ENCODE measurements around the gene CAPN7. TPM values are rescaled to one million over a fixed set of nuclear protein-coding genes. Genes with fewer than 3 reads are reported as not detected.
A peak's percentile ranks its signal among the peaks of the same experiment; 100 is the strongest.
"Not testable (repeated sequence)": the region's sequence is repeated elsewhere in the genome, so short reads cannot be mapped to it uniquely, and the experiment has no call there.

Gene CAPN7
- 10 to 100 TPM; 11.2 to 11.9 TPM for polyA plus RNA-seq

DNA sequence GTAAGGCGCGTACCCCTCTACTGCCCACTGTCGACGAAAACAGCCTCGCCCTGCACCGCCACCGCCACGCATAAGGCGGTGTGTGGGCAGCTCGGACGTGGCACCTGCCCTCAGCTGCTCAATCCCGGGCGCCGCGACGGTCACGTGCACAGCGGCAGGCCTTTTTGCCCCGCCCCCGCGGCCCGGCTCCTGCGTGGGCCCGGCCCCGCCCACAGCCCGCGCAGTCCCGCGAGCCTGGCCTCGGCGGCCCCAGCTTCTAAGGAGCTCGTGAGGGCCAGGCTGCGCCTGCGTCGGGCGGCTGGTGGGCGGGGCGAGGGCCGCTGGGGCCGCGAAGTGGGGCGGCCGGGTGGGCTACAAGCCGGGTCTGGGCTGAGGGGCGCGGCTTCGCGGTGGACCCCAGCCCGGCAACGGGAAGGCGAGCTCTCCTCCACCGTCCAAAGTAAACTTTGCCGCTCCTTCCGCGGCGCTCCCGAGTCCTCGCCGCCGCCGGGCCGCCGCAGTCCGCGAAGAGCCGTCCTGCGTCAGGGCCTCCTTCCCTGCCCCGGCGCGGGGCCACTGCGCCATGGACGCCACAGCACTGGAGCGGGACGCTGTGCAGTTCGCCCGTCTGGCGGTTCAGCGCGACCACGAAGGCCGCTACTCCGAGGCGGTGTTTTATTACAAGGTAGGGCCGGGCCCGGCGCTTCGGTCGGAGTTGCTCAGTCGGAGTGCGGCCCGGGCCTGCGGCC, at the start of gene CAPN7:
CAPN7 (plus strand) TSS at position 313 of the 728 bp plus-strand sequence; CDS start at position 563, 250 bp downstream.
- no peaks in the 10 kb centered on the region for H3K27me3 ChIP-seq (ENCODE audit: control insufficient read depth in 1 of 2, insufficient read depth in 2 of 2, low read length in 2 of 2)
- H3K9me3 ChIP-seq (ENCODE audit: control insufficient read depth in 2 of 2, insufficient read depth in 1 of 2, low read depth in 1 of 2, low read length in 1 of 2), result no peaks in the 10 kb centered on the region
- H3K36me3 ChIP-seq (ENCODE audit: control insufficient read depth in 2 of 2, insufficient read depth in 2 of 2, low read length in 1 of 2), result no peaks in the 10 kb centered on the region
- peak within 1 kb of the TSS; percentile 97 for H3K27ac ChIP-seq (ENCODE audit: low read depth in 2 of 2, low read length in 1 of 2)
- 1% methylated on average over 69 to 92 of the region's 92 CpGs for WGBS, 2 donors
- H3K4me1 ChIP-seq (ENCODE audit: control insufficient read depth in 2 of 2, insufficient read depth in 2 of 2, low read length in 1 of 2), result no peaks in the 10 kb centered on the region
- H3K4me3 ChIP-seq (ENCODE audit: low read depth in 1 of 2, low read length in 2 of 2), result peak within 1 kb of the TSS; percentile 86 to 91

DNA sequence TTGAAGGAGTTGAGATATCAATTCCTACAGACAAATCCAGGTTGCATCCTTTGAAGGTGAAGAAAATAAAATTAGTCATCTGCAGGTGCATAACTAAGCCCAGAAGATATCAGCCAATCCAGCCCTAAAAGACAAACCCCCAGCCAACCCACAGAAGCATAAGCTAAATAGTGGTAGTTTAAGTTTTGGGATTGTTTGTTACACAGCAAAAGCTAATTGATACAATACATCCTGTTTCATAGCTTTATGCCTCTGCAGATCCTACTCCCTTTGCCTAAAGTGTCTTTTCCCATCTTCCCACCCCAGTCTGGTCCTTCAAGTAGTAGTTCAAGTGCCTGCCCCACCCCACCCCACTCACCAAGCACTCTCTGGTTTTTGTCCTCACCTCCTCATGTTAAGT, 48.6 kb upstream of the CAPN7 start:
- no peaks in the 10 kb centered on the region for H3K36me3 ChIP-seq (ENCODE audit: control insufficient read depth in 2 of 2, insufficient read depth in 2 of 2, low read length in 1 of 2)
- H3K27me3 ChIP-seq (ENCODE audit: control insufficient read depth in 1 of 2, insufficient read depth in 2 of 2, low read length in 2 of 2), result no peaks in the 10 kb centered on the region
- H3K9me3 ChIP-seq (ENCODE audit: control insufficient read depth in 2 of 2, insufficient read depth in 1 of 2, low read depth in 1 of 2, low read length in 1 of 2), result no peaks in the 10 kb centered on the region
- H3K4me1 ChIP-seq (ENCODE audit: control insufficient read depth in 2 of 2, insufficient read depth in 2 of 2, low read length in 1 of 2), result no peaks in the 10 kb centered on the region
- no peak overlapping the region for H3K27ac ChIP-seq (ENCODE audit: low read depth in 2 of 2, low read length in 1 of 2)
- H3K4me3 ChIP-seq (ENCODE audit: low read depth in 1 of 2, low read length in 2 of 2), result no peak overlapping the region

DNA sequence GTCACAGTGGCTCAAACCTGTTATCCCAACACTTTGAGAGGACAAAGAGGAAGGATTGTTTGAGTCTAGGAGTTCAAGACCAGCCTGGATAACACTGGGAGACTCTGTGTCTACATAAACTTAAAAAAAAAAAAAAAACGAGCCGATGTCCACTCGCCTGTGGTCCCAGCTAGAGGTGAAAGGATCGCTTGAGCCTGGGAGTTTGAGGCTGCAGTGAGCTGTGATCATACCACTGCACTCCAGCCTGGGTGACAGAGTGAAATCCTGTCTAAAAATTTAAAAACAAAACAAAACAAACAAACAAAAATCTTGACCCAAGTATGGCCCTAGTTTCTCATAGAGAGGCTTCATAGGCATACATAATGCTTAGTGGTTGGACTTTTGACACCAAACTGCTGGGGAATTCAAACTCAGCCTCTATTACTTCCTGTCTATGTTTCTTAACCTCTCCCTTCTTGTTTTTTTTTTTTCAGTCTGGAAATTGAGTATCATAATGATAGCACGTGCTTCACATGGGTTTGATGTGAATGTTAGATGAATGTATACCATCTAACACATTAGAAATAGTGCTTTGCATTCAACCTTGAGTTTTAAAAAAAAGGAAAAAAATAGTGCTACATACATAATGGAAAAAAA, 46.4 kb upstream of the CAPN7 start:
- Histone ChIP-seq H3K4me1 (ENCODE audit: control insufficient read depth in 2 of 2, insufficient read depth in 2 of 2, low read length in 1 of 2) (no peaks in the 10 kb centered on the region), H3K4me3 (ENCODE audit: low read depth in 1 of 2, low read length in 2 of 2) (no peak overlapping the region), H3K36me3 (ENCODE audit: control insufficient read depth in 2 of 2, insufficient read depth in 2 of 2, low read length in 1 of 2) (no peaks in the 10 kb centered on the region), H3K27me3 (ENCODE audit: control insufficient read depth in 1 of 2, insufficient read depth in 2 of 2, low read length in 2 of 2) (no peaks in the 10 kb centered on the region), H3K27ac (ENCODE audit: low read depth in 2 of 2, low read length in 1 of 2) (no peak overlapping the region), H3K9me3 (ENCODE audit: control insufficient read depth in 2 of 2, insufficient read depth in 1 of 2, low read depth in 1 of 2, low read length in 1 of 2) (no peaks in the 10 kb centered on the region)
- WGBS, 2 donors, result 81 to 82% methylated on average over 5 of the region's 5 CpGs

DNA sequence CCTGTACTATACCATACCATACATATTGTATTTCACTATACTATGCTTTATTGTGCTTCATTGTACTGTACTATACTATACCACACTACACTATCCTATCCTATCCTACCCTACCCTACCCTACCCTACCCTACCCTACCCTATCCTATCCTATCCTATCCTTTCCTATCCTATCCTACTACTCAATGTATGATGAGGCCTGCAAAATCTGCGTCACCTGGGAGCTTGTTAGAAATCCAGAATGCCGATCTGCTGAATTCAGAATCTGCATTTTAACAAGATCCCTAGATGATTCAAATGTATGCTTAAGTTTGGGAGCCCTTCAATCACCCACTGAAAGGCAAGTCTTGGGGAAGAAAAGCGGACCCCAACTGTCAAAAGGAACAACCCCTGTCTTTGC, 45.4 kb upstream of the CAPN7 start:
- Histone ChIP-seq H3K27me3 (ENCODE audit: control insufficient read depth in 1 of 2, insufficient read depth in 2 of 2, low read length in 2 of 2) (no peaks in the 10 kb centered on the region), H3K4me1 (ENCODE audit: control insufficient read depth in 2 of 2, insufficient read depth in 2 of 2, low read length in 1 of 2) (no peaks in the 10 kb centered on the region), H3K27ac (ENCODE audit: low read depth in 2 of 2, low read length in 1 of 2) (no peak overlapping the region), H3K9me3 (ENCODE audit: control insufficient read depth in 2 of 2, insufficient read depth in 1 of 2, low read depth in 1 of 2, low read length in 1 of 2) (no peaks in the 10 kb centered on the region), H3K4me3 (ENCODE audit: low read depth in 1 of 2, low read length in 2 of 2) (no peak overlapping the region), H3K36me3 (ENCODE audit: control insufficient read depth in 2 of 2, insufficient read depth in 2 of 2, low read length in 1 of 2) (no peaks in the 10 kb centered on the region)
- WGBS, 2 donors, result 77 to 80% methylated on average over 3 of the region's 3 CpGs

DNA sequence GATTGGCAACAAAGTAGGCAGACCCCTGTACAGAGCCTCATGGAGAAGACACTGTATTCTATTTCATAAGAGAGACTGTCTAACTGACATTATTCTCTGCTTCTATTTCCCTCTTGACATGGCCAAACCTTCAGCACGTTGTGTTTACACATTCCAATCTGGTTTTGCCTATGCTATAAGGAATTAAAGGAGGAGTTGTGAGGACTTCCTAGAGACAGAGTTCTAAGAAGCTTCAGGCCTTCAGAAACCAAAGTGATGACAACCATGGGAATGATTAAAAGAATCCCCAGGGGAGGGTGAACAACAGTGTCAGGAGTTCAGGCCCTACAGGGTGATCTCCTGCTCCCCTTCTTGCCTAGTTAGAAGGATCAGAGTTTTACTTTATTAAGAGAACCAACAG, 44.9 kb upstream of the CAPN7 start:
- H3K27ac ChIP-seq (ENCODE audit: low read depth in 2 of 2, low read length in 1 of 2), result no peak overlapping the region
- H3K27me3 ChIP-seq (ENCODE audit: control insufficient read depth in 1 of 2, insufficient read depth in 2 of 2, low read length in 2 of 2), result no peaks in the 10 kb centered on the region
- no peaks in the 10 kb centered on the region for H3K9me3 ChIP-seq (ENCODE audit: control insufficient read depth in 2 of 2, insufficient read depth in 1 of 2, low read depth in 1 of 2, low read length in 1 of 2)
- WGBS, 2 donors, result 61 to 66% methylated on average over 1 of the region's 1 CpG
- no peaks in the 10 kb centered on the region for H3K36me3 ChIP-seq (ENCODE audit: control insufficient read depth in 2 of 2, insufficient read depth in 2 of 2, low read length in 1 of 2)
- no peak overlapping the region for H3K4me3 ChIP-seq (ENCODE audit: low read depth in 1 of 2, low read length in 2 of 2)
- H3K4me1 ChIP-seq (ENCODE audit: control insufficient read depth in 2 of 2, insufficient read depth in 2 of 2, low read length in 1 of 2), result no peaks in the 10 kb centered on the region

DNA sequence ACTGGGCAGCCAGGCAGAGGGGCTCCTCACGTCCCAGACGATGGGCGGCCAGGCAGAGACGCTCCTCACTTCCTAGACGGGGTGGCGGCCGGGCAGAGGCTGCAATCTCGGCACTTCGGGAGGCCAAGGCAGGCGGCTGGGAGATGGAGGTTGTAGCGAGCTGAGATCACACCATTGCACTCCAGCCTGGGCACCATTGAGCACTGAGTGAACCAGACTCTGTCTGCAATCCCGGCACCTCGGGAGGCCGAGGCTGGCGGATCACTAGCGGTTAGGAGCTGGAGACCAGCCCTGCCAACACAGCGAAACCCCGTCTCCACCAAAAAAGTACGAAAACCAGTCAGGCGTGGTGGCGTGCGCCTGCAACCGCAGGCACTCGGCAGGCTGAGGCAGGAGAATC, 42.4 kb upstream of the CAPN7 start:
- 90 to 94% methylated on average over 17 to 21 of the region's 24 CpGs for WGBS, 2 donors
- H3K36me3 ChIP-seq (ENCODE audit: control insufficient read depth in 2 of 2, insufficient read depth in 2 of 2, low read length in 1 of 2); H3K4me3 ChIP-seq (ENCODE audit: low read depth in 1 of 2, low read length in 2 of 2); H3K9me3 ChIP-seq (ENCODE audit: control insufficient read depth in 2 of 2, insufficient read depth in 1 of 2, low read depth in 1 of 2, low read length in 1 of 2); H3K27me3 ChIP-seq (ENCODE audit: control insufficient read depth in 1 of 2, insufficient read depth in 2 of 2, low read length in 2 of 2); H3K4me1 ChIP-seq (ENCODE audit: control insufficient read depth in 2 of 2, insufficient read depth in 2 of 2, low read length in 1 of 2); H3K27ac ChIP-seq (ENCODE audit: low read depth in 2 of 2, low read length in 1 of 2): not testable (repeated sequence)

DNA sequence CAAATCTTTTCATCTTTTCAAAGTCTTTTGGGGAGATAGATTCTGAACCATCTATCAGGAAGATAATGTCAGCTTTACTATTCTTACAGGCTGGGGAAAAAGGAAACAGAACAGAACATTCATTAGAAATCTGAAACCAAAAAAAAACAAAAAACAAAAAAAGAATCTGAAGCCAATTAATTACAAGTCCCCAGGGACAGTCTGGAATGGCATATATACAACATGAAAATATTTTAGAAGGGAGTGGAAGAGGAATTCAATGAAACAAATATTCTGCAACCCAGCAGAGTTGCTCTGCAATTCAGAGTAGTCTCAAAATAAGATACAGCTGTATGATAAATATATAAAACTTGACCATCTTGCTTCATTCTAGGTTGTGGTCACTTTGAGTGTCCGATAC, 41.7 kb upstream of the CAPN7 start:
- no peaks in the 10 kb centered on the region for H3K27me3 ChIP-seq (ENCODE audit: control insufficient read depth in 1 of 2, insufficient read depth in 2 of 2, low read length in 2 of 2)
- no peaks in the 10 kb centered on the region for H3K9me3 ChIP-seq (ENCODE audit: control insufficient read depth in 2 of 2, insufficient read depth in 1 of 2, low read depth in 1 of 2, low read length in 1 of 2)
- no peaks in the 10 kb centered on the region for H3K36me3 ChIP-seq (ENCODE audit: control insufficient read depth in 2 of 2, insufficient read depth in 2 of 2, low read length in 1 of 2)
- 83 to 87% methylated on average over 1 of the region's 1 CpG for WGBS, 2 donors
- no peak overlapping the region for H3K27ac ChIP-seq (ENCODE audit: low read depth in 2 of 2, low read length in 1 of 2)
- no peak overlapping the region for H3K4me3 ChIP-seq (ENCODE audit: low read depth in 1 of 2, low read length in 2 of 2)
- no peaks in the 10 kb centered on the region for H3K4me1 ChIP-seq (ENCODE audit: control insufficient read depth in 2 of 2, insufficient read depth in 2 of 2, low read length in 1 of 2)

DNA sequence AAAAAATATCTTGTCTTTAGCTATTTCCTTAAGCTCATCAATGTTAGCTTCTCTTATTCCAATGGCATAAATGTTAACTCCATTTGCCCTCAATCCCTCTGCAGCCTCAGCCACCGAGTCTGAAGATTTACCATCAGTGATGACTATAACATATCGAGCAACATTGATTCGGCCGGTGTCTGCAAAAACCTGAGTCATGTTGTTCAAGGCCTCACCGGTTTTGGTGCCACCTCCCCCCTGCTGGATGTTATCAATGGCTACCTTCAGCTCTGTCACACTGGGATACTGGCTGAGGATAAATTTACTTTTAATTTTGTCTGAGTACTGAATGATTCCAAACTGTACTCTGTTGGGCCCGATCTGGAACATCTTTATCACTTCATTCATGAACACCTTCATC, 41.0 kb upstream of the CAPN7 start:
- H3K4me1 ChIP-seq (ENCODE audit: control insufficient read depth in 2 of 2, insufficient read depth in 2 of 2, low read length in 1 of 2), result no peaks in the 10 kb centered on the region
- no peaks in the 10 kb centered on the region for H3K9me3 ChIP-seq (ENCODE audit: control insufficient read depth in 2 of 2, insufficient read depth in 1 of 2, low read depth in 1 of 2, low read length in 1 of 2)
- WGBS, 2 donors, result 90 to 93% methylated on average over 6 of the region's 6 CpGs
- no peak overlapping the region for H3K4me3 ChIP-seq (ENCODE audit: low read depth in 1 of 2, low read length in 2 of 2)
- H3K27me3 ChIP-seq (ENCODE audit: control insufficient read depth in 1 of 2, insufficient read depth in 2 of 2, low read length in 2 of 2), result no peaks in the 10 kb centered on the region
- H3K36me3 ChIP-seq (ENCODE audit: control insufficient read depth in 2 of 2, insufficient read depth in 2 of 2, low read length in 1 of 2), result no peaks in the 10 kb centered on the region
- H3K27ac ChIP-seq (ENCODE audit: low read depth in 2 of 2, low read length in 1 of 2), result no peak overlapping the region

DNA sequence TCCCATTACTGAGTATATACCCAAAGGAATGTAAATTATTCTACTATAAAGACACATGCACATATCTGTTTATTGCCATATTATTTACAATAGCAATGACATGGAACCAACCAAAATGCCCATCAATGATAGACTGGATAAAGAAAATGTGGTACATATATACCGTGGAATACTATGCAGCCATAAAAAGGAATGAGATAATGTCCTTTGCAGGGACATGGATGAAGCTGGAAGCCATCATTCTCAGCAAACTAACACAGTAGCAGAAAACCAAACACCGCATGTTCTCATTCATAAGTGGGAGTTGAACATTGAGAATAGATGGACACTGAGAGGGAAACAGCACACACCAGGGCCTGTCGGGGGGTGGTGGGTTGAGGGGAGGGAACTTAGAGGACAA, 39.7 kb upstream of the CAPN7 start:
- not testable (repeated sequence) for H3K4me3 ChIP-seq (ENCODE audit: low read depth in 1 of 2, low read length in 2 of 2); H3K27ac ChIP-seq (ENCODE audit: low read depth in 2 of 2, low read length in 1 of 2); H3K4me1 ChIP-seq (ENCODE audit: control insufficient read depth in 2 of 2, insufficient read depth in 2 of 2, low read length in 1 of 2); H3K27me3 ChIP-seq (ENCODE audit: control insufficient read depth in 1 of 2, insufficient read depth in 2 of 2, low read length in 2 of 2); H3K9me3 ChIP-seq (ENCODE audit: control insufficient read depth in 2 of 2, insufficient read depth in 1 of 2, low read depth in 1 of 2, low read length in 1 of 2); H3K36me3 ChIP-seq (ENCODE audit: control insufficient read depth in 2 of 2, insufficient read depth in 2 of 2, low read length in 1 of 2)
- WGBS, 2 donors, result 91 to 92% methylated on average over 3 of the region's 3 CpGs

DNA sequence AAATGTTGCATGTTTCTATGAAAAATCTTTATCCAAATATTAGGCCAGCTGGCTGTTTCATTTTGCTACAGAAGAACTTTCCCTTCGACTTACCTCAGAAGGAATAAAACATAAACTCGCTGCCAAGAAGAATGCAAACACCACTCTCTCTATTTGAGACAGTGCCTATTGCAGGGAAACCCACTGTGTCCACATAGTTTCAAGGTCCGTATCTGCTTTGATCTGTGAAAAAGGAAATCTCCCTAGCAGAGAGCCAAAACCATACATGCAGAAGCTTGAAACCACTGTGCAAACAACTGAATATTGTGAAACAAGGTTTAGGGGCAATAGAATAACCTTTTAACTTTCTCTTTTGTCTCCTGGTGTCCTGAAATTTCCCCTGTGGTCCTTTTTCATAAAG, 35.0 kb upstream of the CAPN7 start:
- no peak overlapping the region for H3K27ac ChIP-seq (ENCODE audit: low read depth in 2 of 2, low read length in 1 of 2)
- H3K9me3 ChIP-seq (ENCODE audit: control insufficient read depth in 2 of 2, insufficient read depth in 1 of 2, low read depth in 1 of 2, low read length in 1 of 2), result no peaks in the 10 kb centered on the region
- WGBS, 2 donors, result 13 to 18% methylated on average over 3 of the region's 3 CpGs
- no peaks in the 10 kb centered on the region for H3K36me3 ChIP-seq (ENCODE audit: control insufficient read depth in 2 of 2, insufficient read depth in 2 of 2, low read length in 1 of 2)
- H3K27me3 ChIP-seq (ENCODE audit: control insufficient read depth in 1 of 2, insufficient read depth in 2 of 2, low read length in 2 of 2), result no peaks in the 10 kb centered on the region
- no peak overlapping the region for H3K4me3 ChIP-seq (ENCODE audit: low read depth in 1 of 2, low read length in 2 of 2)
- no peaks in the 10 kb centered on the region for H3K4me1 ChIP-seq (ENCODE audit: control insufficient read depth in 2 of 2, insufficient read depth in 2 of 2, low read length in 1 of 2)

Measured in esophagus (tissue), 2 donors.